Measurements from ENCODE around the gene SCN10A.

Gene SCN10A

DNA sequence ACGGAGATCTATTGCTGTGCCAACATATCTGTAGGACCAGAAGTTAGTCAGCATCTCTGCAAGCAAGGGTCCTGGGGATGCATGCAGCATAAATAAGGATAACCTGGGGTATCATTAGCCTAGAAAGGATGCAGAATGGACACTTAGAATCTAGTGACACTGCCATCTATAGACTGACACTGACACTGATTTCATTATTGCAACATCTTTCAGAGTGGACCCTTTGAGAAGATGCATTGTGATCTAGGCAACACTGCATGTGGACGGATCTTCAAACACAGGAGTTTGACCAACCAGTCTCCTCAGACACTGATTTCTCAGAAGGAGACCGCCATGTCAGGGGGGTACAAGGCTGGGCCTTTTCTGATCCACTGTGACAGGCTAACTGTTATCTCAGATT is 52.4 kb downstream of the SCN10A start:
- DNase-seq = no peak

DNA sequence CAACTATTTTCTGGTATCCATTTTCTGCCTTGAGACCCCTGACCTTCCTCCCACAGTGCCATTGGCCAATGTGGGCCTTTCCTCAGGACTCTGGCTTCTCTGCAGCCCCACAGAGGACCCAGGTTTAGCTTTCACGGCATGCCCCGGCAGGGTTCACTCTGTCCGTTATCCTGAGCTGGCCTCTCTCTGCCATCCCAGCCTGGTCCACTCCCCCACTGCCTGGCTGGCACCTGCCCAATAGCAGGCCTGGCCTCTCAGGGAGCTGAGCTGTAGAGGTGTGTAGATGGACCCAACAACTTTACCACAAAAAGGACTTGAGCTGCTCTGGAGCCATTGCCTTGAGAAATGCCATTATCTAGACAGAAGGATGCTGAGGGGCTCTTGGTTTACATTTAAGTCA is 57.5 kb downstream of the SCN10A start:
- DNase-seq = no peak

DNA sequence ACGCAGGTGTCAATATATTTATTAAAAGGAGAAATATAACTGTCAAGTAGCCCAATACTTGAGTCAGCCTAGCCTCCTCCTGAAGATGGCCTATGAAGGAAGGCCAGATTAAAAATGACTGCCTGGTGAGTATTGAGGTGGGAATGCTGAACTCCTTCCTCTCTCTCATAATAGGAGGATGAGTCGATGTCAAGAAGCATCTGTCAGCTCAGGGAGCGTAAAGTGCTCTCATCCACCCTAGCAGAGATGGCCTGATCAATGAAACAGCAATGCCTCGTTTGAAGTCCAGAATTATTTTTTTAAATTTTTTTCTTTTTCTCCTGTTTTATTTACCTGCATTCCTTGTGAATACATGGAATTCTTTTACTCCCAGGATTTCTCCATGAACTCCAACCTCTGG is 58.3 kb downstream of the SCN10A start:
- DNase-seq = no peak

DNA sequence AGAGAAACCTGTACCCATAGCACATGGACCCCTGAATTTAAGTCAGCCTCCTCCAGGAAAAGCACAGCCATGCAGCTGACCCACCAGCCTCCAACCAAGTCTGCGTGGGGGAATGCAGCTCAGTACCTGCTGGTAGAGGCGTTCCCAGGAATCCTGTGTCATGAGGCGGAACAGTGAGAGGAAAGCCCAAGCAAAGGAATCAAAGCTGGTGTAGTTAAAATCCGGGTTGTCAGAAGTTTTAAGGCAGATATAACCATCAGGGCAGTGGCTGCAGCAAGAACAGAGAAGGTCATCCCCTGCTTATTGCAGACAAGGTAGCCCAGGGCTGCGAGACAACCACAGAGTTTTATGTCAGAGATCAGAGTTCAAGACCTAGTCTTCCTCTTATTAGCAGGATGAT is 59.1 kb downstream of the SCN10A start:
- no peak for DNase-seq

DNA sequence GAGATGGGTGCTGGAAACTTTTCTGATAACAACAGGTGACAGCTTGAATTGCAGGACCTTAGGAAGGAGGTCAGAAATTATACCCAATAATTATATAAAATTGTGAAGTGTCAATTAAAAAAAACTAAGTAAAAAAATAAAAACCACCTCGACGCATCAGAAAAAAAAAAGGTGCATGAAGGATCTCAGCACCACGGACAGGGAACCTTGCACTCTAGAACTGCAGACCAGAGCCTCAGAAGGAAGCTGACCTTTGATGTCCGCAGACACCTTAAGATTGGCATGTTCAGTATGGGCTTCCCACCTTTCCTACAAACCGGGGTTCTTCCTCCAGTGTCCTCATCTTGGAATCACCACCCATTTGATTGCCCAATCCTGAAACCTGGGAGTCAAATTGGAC is 60.9 kb downstream of the SCN10A start:
- no peak for DNase-seq

DNA sequence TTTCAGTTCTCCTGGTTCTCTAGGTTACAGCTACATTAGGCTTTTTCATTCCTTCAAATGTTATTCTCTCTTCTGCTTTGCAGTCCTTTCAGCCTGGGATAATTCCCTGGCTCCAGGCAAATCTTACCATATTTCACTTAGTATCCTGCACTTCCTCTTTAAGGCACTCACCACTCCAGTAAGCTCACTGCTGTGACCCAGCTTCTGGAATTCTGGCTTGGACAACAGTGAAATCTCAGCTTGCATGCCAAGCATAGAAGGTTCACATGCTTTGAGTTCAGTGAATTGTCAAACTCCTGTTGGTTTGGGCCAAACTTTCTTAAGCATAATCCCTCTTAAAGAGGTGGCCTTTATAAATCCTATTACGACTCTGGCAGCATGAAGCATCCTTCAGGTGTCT is 69.4 kb downstream of the SCN10A start:
- no peak for DNase-seq

DNA sequence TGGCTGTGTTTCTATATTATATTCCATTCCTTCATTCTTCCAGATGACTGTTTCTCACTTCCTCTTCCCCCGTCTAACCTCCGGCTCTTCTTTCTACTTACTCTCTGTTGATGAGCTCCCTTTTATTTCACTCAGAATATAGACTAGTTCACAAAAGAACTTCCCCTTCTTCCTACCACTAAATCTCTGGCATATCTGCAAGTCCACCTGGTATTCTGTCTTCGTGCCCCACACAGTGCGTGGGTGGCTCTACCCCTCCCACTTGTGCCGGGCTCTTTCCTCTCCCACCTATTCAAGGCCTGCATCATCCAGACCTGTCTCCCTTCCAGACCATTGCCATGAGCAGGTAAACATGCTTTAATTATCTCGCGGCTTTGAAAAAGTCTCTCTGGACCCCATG is 73.0 kb downstream of the SCN10A start:
- DNase-seq = no peak

DNA sequence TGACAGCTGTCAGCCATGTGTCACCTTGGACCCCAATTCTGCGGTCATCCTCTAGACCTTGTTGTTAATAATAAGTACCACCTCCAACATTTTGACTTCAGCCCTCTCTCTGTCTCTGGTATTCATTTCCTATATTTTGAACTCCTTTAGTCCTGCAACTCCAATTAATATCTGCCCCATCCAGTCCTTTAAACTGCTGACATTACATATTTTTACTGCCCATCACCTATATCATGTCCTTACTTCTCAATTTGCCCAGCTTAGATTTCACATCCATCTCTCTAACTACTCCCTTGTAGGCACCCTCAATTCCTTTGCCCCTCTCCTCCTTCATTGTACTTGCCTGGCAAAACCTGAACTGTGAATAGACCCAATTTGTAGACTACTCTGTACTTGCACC is 73.5 kb downstream of the SCN10A start:
- no peak for DNase-seq

DNA sequence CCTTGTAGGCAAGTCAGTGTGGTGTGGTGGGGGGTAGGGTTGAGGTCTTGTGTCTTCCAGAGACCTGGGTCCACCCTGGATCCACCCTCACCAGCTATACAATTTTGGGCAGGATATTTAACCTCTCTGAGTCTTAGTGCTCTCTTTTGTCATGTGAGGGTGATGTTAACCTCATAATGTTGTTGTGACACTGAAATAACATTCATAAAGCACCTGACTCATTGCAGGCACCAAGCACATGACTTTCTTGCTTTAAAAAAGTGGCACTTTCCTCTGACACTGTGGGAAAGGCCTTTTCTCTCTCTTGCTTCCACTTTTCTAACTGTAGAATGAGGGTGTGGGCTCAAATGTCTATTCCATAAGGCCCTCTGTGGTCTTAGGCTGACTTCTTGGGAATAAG is 75.5 kb downstream of the SCN10A start:
- DNase-seq = no peak

DNA sequence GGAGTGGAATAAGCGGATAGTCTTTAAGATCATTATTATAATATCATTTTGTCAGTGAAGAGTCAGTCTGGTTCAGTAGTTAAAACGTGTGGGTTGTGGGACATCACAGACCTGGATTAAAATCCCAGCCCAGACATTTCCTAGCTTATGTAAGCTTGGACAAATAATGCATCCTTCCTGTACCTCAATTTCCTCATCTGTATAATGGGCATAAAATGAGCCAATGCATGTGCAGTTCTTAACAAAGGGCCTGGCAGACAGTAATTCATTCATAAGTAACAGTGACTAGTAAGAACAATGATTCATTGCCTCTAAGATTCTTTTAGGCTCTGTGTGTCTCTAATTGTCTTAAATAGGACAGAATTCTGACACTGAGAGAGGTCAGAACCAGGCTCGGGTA is 76.1 kb downstream of the SCN10A start:
- no peak for DNase-seq

DNA sequence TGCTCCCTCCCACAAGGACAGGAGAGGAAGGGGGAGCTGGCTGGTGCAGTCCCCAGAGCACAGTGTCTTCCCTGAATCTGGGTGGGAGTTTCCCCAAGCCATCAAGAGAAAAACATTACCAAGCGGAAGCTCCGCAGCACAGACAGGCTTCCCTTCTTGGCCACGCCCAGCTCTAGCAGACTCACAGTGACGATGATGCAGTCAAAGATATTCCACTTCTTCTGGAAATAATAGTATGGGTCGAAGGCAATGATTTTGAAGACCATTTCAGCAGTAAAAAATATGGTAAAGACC is 76.7 kb downstream of the SCN10A start:
- DNase-seq = no peak

DNA sequence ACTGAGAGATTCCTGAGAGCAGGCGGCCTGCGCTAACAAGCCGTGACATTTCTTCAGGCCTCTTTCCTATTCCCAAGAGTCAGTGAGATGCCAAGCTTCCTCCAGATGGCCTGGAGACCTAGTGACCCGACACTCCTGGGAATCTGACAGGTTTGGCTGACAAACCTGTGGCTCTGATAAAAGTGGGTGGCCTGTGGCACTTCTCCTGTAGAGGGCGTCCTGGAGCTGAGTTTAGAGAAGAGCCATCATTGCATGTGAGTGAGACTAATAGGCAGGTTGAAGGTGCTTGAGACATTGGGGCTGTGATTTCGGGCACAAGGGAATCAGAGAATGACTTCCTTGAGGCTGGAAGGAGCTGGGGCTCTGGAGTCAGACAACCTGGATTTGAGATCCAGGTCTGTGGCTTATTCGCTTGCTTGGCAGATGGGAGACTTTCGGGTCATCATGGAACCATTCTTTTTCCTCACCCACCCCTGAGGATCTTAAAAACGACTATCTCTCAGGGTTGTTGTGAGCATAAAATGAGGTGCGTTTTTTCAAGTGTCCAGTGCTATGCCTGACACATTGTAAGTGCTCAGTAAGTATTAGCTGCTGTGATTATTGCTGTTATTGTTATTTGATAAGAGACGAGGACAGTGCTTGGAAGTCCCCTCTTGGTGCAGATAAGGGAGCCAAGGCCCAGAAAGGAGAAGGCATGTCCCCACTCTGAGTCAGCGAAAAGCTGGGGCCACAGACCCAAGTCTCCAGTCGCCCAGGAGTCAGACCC is 77.2 kb downstream of the SCN10A start:
- no peak for DNase-seq

DNA sequence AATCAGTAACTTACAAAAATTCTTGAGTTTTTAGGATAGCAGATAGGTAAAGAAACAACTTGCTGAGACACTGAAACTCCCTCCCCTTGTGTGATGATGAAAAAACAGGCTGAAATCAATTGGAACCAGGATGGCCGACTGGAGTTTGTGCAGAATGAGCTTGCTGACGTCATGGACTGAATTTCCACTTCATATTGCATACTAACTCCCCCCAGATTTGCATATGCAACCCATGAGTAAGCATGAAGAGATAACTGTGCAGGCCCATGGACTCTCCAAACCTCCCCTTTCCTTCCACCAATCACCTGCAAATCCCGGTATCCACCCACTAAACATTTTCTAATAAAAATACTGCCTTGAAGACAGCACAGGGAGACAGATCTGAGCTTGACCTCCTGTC is 84.5 kb downstream of the SCN10A start:
- peak; percentile 67 for DNase-seq

DNA sequence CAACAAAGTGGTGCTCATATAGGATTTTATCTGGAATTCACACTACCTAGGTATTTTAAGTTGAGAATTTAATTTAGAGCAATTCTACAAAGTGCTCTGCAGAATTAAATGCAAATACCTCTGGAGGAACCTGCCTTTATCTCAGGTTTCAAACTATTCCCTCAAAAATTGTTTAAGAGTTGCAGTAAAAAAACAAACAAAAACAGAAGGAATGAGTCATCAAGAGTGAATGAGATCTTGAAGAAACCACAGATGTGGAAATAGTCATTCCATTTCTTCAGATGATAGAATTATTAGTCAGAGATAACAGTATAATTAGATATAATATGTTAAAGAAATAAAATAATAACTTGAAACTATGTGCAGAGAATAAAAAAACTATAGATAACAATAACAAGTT is 85.7 kb downstream of the SCN10A start:
- peak; percentile 75 for DNase-seq

DNA sequence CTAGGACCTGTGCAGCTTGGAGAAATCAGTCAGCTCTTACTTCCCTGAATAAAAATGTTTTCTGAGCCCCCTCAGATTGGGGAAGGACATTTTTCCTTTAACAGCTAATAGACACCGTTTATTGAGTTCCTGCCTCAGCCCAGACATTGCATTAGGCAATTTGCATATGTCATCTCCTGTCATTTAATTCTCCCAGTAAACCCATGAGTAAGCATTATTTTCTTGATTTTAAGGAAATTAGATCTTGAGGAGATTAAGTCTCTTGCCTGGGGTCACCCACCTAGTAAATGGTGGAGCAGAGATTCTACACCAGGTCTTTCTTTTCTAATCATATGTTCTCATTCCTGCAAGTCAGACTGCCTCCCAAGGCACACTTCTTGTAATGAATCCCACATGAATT is 88.0 kb downstream of the SCN10A start:
- DNase-seq = no peak

DNA sequence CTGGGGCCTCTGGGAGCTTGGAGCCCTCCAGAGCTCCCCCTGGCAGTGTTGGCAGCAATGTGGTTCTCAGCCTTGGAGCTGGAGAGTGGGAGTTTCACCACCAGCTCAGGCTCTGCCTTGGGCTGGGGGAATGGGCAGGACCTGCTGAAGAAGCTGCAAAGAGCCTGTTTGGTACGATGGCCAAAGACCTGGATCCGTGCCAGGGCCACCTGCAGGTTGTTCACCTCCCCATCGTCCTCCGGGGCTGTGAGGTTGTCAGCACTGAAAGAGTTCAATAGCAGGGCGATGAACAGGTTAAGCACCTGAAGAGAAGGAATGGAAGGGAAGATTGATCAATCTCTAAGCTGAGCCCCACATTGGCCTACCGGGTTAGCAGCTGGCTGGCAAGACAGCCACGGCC is 89.3 kb downstream of the SCN10A start:
- no peak for DNase-seq

DNA sequence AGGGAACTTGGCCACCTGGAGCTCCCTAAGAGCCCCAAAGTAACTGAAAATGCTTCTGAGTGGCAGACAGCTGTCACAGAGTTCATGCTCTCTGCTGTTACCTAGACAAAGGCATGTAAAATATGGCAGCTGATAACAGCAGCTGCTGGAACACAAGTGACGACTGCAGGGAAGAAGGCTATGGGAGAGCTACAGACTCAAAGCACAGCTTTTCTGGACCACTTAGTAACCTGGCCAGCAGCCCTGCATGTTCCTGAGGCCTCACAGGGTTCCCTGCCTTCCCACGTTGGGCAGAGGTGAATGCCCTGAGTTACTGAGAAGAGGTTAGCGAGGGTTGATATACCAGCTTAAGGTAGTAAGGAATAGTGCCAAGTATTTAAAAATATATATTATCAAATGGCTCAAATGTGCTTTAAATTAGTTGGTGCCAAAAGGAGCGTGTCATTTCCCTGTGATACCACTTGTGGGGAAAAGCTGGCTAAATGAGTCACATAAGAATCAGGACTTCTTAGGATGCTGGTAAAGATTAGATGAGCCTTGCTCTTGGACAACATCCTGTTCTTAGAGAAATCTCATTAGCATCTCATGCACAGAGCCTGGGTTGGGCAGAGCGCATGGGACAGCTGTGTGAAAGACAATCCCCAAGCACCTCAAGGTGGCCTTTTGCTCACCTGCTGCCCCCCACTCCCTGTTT is 90.1 kb downstream of the SCN10A start:
- peak; percentile 61 for DNase-seq

DNA sequence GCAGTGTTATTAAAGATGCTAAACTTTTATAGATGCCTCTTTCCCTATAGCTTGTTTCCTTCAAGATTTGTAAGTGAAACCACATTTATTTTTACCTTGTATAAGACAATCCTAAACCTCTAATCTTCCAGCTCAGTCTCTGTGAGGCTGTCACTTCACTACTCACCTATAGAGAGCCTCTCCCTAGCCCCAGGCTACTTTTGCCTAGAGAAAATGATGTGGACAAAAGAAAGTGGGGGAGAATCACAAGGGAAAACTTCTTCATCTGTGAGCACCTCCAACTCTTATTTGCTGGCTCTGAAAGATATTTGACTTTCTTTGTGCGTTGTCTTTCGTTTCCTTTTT is 91.7 kb downstream of the SCN10A start:
- peak; percentile 68 for DNase-seq

DNA sequence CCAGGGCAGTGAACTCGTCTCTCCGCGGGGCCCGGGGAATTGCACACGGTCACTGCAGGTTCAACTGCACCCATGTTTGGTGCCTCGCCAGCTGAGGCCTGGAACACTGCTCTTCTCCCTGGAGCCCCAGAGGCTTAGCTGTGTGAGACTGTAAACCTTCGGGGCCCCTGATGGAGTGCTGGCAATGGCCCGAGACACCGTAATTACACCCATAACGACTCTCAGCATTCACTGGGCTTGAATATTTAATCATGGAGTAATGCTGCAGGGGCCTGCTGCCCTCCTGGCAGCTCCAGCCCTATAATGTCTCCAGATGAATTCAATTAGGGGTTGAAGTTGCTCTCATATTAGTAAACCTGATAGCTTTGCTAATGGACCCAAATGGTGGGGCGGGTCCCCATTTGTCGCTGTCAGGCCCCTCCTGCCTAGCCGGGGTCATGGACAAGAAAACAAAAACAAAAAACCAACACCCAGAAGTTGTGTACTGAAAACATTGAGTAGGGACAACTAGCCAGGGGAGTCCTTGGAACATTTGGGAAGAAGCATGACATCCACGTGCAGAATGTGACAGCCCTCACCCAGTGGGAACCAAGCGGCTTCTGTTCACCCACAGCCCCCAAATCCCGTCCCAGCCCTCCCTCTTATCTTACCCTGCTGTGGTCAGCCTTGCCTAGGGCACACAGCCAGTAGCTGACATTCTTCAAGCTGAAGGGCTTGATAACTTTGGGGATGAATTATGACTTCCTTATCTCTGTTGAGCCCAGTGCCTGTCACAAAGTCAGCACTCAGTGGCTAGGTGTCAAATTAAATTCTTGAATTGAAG is 92.2 kb downstream of the SCN10A start:
- DNase-seq = peak; percentile 81

DNA sequence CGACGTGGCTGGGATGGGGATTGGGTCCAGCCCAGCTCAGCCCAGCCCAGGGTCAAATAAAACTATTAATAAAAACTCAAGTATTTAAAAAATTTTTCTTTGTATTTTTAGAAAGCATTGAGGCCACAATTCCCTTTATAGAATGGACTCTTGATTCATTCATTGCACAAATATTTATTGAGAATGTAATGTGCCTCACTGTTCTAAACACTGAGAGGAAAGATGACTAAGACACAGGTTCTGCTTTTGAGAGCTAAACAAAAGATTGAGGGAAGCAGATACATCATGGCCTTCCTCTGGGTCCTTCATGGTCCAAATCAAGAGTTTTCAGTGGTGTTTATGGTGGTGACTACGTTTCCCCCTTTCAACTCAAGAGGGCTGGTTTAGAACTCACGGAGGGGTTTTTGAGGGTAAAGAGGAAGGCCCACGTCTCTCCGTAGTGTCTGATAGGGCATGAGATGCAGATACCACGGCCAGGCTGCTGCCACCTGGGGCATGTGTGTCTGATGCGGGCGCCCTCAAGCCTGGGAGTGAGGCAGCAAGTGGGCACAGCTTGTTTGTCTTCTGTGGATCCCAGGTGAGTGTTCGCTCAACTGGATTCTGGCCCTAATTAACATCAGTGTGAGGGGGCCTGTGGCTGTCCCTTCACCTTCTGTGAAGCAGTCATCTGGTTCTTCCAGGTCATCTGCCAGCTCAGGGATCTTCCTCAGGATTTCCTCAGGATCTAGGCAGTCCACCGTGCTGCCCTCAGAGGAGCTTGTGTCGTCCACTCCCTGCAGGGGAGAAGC is 93.0 kb downstream of the SCN10A start:
- peak; percentile 68 for DNase-seq

DNA sequence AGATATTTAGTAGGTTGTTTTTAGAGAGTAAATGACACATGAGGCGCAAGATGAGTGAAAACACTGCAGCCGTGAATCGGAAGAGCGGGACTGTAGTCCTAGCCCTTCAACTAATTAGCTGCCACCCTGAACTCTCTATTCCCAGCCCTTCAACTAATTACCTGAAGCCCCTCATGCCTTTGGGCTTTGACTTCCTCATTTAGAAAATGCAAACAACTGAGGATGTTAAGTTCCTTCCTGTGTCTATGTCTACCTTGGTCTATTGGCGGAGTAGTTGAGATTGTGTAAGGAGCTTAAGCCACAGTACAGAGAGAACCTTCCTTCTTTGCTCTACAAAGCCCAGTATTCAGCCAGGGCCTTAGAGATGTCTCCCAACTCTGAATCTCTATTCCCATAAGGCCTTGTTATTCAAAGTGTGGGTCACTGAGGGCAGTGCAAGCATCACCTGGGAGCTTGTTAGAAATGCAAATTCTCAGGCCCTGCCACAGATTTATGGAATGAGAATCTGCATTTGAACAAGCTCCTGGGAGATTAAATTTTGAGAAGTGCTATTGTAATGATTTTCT is 94.7 kb downstream of the SCN10A start:
- no peak for DNase-seq

DNA sequence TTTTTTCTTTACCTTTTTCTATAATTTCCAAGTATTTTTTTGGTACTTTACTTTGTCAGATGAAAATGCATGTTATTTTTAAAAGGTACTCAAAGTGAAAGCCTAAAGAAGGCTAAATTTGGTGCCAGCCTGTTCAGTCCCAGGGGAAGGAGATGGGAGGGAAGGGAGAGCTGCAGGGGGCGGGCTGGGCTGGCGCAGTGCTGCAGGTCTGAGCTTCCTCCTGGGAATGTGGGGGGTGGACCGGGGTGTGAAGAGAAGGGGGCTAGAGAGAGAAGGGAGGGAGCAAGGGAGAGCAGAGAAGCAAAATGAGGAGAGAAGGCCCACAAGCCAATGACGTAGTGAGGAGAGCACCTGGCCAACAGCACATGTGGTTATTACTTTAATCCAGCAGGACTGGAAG is 95.6 kb downstream of the SCN10A start:
- no peak for DNase-seq

All from NCI-H226 (cell line).